Fibroblast of the aortic adventitia (primary cell): Measurements from ENCODE around the gene IFI27L2. TPM values are rescaled to one million over a fixed set of nuclear protein-coding genes. Genes with fewer than 3 reads are reported as not detected.
A peak's percentile ranks its signal among the peaks of the same experiment; 100 is the strongest.

Experiments used
- DNase-seq: peaks from one replicate; pipeline ENCODE4 v3.0.0-alpha.2; 2010; ENCODE audit warnings: low read depth
- H3K4me3 ChIP-seq: 2 replicates; pipeline ENCODE4 v1.5.1; 2011; ENCODE audit warnings: low read depth, mild to moderate bottlenecking, control low read depth, low read length, moderate library complexity
- total RNA-seq: library from RNA; depleted of rRNA; stranded (reverse); fragments of >200 nt; gene quantifications from 2 replicates; pipeline ENCODE4 v1.2.3, GENCODE V29; 2012; ENCODE audit warnings: low replicate concordance
- TF ChIP-seq, protein P1 (sequence below): IDR thresholded peaks from 2 replicates; pipeline ENCODE4 v1.5.1; 2011; ENCODE audit warnings: mild to moderate bottlenecking, low read length, control low read depth, inconsistent platforms; ENCODE audit not compliant: insufficient read depth

Gene IFI27L2, protein sequence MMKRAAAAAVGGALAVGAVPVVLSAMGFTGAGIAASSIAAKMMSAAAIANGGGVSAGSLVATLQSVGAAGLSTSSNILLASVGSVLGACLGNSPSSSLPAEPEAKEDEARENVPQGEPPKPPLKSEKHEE
- total RNA-seq = 107 and 247 TPM in 2 replicates

DNA sequence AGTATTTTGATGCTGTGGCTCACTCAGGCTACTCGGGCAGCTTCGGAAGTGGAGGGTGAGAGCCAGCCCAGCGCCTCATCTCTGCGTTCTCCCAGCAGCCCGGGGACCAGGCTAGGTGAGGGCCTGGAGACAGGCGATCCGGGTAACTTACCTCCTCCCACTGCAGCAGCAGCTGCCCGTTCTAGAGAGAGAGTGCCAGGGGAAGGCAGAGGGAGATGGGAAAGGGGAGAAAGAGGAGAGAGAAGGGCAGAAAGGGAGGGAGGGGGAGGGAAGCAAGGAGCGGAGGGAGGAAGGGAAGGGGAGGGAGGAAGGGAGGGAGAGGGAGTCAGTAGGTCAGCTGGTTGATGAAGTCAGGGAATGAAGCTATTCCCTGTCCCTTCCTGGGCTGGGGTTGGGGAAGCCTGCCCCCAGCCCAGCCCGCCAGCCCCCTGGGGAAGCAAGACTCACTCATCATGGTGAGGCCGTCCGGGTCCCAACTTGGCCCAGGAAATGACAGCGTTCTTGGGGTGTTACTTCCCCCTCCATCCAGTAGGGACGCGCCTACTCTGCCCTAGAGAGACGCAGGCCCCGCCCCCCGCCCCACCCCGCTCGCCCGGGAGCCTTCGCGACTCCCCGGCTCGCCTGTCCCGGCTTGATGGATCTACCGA is at the start of gene IFI27L2:
TSS of gene IFI27L2 (minus strand) at position 494 of the 647 bp plus-strand sequence. CDS start at position 454, 40 bp downstream.
- peak; percentile 78 for DNase-seq
- peak within 1 kb of the TSS; percentile 75 for H3K4me3 ChIP-seq
- TF ChIP-seq, protein P1, sequence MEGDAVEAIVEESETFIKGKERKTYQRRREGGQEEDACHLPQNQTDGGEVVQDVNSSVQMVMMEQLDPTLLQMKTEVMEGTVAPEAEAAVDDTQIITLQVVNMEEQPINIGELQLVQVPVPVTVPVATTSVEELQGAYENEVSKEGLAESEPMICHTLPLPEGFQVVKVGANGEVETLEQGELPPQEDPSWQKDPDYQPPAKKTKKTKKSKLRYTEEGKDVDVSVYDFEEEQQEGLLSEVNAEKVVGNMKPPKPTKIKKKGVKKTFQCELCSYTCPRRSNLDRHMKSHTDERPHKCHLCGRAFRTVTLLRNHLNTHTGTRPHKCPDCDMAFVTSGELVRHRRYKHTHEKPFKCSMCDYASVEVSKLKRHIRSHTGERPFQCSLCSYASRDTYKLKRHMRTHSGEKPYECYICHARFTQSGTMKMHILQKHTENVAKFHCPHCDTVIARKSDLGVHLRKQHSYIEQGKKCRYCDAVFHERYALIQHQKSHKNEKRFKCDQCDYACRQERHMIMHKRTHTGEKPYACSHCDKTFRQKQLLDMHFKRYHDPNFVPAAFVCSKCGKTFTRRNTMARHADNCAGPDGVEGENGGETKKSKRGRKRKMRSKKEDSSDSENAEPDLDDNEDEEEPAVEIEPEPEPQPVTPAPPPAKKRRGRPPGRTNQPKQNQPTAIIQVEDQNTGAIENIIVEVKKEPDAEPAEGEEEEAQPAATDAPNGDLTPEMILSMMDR = peak; percentile 48

DNA sequence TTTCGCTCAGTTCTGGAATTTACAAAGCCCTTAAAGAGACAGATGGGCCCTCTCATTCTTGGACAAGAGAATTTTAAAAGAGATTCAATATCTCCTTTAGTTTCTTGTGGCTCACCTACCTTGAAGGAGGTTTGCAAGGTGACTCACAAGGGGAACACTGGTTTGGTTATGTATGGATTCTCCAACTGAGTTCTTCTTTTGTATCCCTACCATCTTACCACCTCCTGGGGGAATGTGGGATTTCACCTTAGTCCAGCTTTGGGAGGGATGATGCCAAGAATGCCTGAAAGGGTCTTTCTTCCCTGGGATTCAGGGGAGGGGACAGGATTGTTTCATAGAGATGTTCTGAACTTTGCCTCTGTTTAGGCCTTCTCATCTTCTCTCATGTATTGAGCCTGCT is 48.4 kb upstream of the IFI27L2 start:
- TF ChIP-seq, protein P1 = no peak
- DNase-seq = no peak
- H3K4me3 ChIP-seq = no peak overlapping the region

DNA sequence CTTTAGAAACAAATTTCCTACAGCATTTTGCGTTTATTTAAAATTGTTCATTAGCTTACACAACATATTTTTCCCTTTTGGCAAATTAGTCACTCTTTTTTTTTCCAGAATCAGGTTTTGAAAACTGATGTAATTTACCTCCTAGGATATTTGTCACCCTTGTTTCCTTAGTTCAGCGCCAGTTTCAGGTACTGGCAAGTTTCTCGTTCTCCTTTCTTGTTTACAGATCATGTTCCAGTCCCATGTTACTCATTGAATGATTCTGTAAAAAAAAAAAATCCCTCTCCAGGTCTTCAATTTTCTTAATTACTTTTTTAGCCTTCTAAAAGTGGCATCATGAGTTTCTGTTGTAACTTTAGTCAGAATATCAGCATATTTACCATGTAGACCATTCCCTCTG is 47.4 kb upstream of the IFI27L2 start:
- H3K4me3 ChIP-seq = no peak overlapping the region
- TF ChIP-seq, protein P1 = no peak
- DNase-seq = no peak

DNA sequence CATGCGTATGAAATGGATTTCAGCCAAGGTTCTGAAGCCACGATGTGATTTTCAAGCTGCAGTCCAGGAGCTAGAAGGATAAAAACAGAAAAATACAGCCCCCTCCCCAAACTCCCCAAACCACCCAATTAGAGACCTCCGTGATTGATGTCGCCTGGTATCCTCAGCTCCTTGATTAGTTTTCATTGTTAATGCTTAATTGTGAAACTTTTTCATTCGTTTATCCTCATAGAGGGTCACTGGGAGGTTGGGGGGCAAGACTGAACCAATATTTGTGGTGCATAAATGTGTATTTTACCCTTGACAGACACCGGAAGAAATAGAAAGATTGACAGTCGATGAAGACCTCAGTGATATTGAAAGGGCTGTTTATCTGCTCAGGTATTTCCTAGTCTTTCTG is 46.3 kb upstream of the IFI27L2 start:
- TF ChIP-seq, protein P1 = no peak

DNA sequence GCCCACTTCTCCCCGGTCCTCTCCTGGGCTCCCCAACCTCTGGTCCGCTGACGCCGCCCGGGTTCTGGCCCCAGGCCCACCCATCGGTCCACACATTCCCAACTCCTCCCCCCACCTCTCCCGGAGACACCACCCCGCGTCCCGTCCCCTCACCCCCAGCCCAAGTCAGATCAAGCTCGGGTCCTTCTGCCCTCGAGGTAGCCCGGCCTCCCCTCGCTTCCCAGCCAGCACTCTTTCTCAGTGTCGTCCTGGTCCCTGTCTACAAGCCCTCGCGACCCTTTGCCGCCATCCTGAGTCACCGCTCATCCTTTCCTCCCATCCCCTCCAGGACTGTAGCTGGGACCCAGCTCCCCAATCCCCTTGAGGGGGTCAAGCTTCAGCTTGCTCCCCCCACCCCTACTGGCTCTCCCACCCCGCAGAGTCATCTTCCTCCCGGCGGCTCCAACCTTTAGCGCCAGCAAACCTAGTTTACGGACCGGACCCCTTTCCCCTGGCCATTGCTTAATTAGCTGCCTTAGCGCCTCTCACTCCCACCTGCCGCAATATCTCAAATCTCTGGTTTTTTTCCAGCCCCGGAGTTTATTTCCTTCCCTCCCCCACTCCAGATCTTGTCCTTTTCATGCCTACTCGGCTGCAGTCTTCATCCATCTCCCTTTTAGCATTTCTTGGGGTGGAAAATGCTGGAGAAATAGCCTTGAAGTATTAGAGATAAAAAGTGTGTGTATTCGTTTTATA is 45.8 kb upstream of the IFI27L2 start:
- peak overlapping the region; percentile 64 for H3K4me3 ChIP-seq
- TF ChIP-seq, protein P1 = no peak
- no peak for DNase-seq

More for the DNA sequence above, 46.3 kb upstream of the IFI27L2 start:
- no peak overlapping the region for H3K4me3 ChIP-seq
- DNase-seq = no peak

DNA sequence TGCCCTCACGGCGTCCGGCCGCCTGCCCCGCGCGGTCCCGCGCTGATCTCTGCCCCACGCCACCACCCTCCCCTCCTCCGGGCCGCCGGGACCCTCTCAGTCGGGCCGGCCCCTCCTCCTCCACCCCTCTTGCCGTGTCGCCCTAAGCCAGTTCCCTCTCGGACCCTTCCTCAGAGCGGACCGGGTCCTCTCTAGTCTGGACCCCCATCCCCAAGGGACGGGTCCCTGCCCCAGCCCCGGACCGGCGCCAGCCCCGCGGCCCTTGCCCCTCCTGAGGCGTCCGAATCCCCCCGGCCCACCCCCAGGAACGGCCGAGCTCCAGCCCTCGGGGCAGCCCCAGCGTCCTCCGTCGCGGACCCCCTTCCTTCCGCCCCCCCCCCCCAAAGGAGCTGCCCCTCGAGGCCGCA is 45.2 kb upstream of the IFI27L2 start:
- no peak for DNase-seq
- H3K4me3 ChIP-seq = peak overlapping the region; percentile 64
- TF ChIP-seq, protein P1 = no peak
